ENCODE measurements around the gene GALNT12.
A peak's percentile ranks its signal among the peaks of the same experiment; 100 is the strongest.

The GALNT12 gene

GRCh38 chr9:98795295-98795955 lies 12.0 kb upstream of the GALNT12 start:
- H3K36me3 ChIP-seq (ENCODE audit: control insufficient read depth, insufficient read depth, low read length) = 0 out of 2 replicates have a peak, but pooled peaks cover under 1% of the 10 kb centered on the region
- H3K9me3 ChIP-seq (ENCODE audit: control insufficient read depth, insufficient read depth, low read length) = 0 out of 2 replicates have a peak, but pooled peaks cover 4% of the 10 kb centered on the region
- H3K4me1 ChIP-seq (ENCODE audit: control insufficient read depth, insufficient read depth, low read length) = peaks cover 33% of the 10 kb centered on the region
- no peak overlapping the region for H3K27ac ChIP-seq (ENCODE audit: low read depth, low read length)
- H3K27me3 ChIP-seq (ENCODE audit: control insufficient read depth, insufficient read depth, low read length) = peaks cover 4% of the 10 kb centered on the region; the same call in 1 of the 2 replicates
- H3K9ac ChIP-seq (ENCODE audit: low read depth, low read length) = no peak overlapping the region; the same call in 1 of the 2 replicates
- peak overlapping the region; percentile 78 for H3K4me3 ChIP-seq (ENCODE audit: low read depth, low read length)

GRCh38 chr9:98795970-98796363 lies 11.5 kb upstream of the GALNT12 start:
- Histone ChIP-seq H3K9me3 (ENCODE audit: control insufficient read depth, insufficient read depth, low read length) (0 out of 2 replicates have a peak, but pooled peaks cover 4% of the 10 kb centered on the region), H3K27ac (ENCODE audit: low read depth, low read length) (no peak overlapping the region), H3K4me1 (ENCODE audit: control insufficient read depth, insufficient read depth, low read length) (peaks cover 32% of the 10 kb centered on the region), H3K36me3 (ENCODE audit: control insufficient read depth, insufficient read depth, low read length) (no peaks in the 10 kb centered on the region), H3K27me3 (ENCODE audit: control insufficient read depth, insufficient read depth, low read length) (peaks cover 4% of the 10 kb centered on the region; the same call in 1 of the 2 replicates), H3K4me3 (ENCODE audit: low read depth, low read length) (peak overlapping the region; percentile 78), H3K9ac (ENCODE audit: low read depth, low read length) (no peak overlapping the region; the same call in 1 of the 2 replicates)

GRCh38 chr9:98796364-98797101 lies 10.9 kb upstream of the GALNT12 start, which contains the start of gene ANKS6:
Gene ANKS6, minus strand, starts transcription at chr9:98796555. Its CDS starts 64 bp downstream, at chr9:98796491.
- peak within 1 kb of the TSS; percentile 78 for H3K4me3 ChIP-seq (ENCODE audit: low read depth, low read length)
- H3K9me3 ChIP-seq (ENCODE audit: control insufficient read depth, insufficient read depth, low read length) = 0 out of 2 replicates have a peak, but pooled peaks cover 4% of the 10 kb centered on the region
- peaks cover 28% of the 10 kb centered on the region for H3K4me1 ChIP-seq (ENCODE audit: control insufficient read depth, insufficient read depth, low read length)
- peak within 1 kb of the TSS; percentile 71 for H3K9ac ChIP-seq (ENCODE audit: low read depth, low read length)
- H3K36me3 ChIP-seq (ENCODE audit: control insufficient read depth, insufficient read depth, low read length) = no peaks in the 10 kb centered on the region
- no peak within 1 kb of the TSS for H3K27ac ChIP-seq (ENCODE audit: low read depth, low read length)
- H3K27me3 ChIP-seq (ENCODE audit: control insufficient read depth, insufficient read depth, low read length) = peaks cover 4% of the 10 kb centered on the region; the same call in 1 of the 2 replicates

- H3K36me3 ChIP-seq (ENCODE audit: control insufficient read depth, insufficient read depth, low read length) = no peaks in the 10 kb centered on the region
- peaks cover 26% of the 10 kb centered on the region for H3K4me1 ChIP-seq (ENCODE audit: control insufficient read depth, insufficient read depth, low read length)
Observed at GRCh38 chr9:98797491-98797890, 10.0 kb upstream of the GALNT12 start.

GRCh38 chr9:98798254-98798653 lies 9.2 kb upstream of the GALNT12 start:
- peaks cover 26% of the 10 kb centered on the region for H3K4me1 ChIP-seq (ENCODE audit: control insufficient read depth, insufficient read depth, low read length)
- 0 out of 2 replicates have a peak, but pooled peaks cover 4% of the 10 kb centered on the region for H3K9me3 ChIP-seq (ENCODE audit: control insufficient read depth, insufficient read depth, low read length)
- no peaks in the 10 kb centered on the region for H3K36me3 ChIP-seq (ENCODE audit: control insufficient read depth, insufficient read depth, low read length)
- peaks cover 4% of the 10 kb centered on the region; the same call in 1 of the 2 replicates for H3K27me3 ChIP-seq (ENCODE audit: control insufficient read depth, insufficient read depth, low read length)
- H3K27ac ChIP-seq (ENCODE audit: low read depth, low read length) = no peak overlapping the region
- H3K4me3 ChIP-seq (ENCODE audit: low read depth, low read length) = no peak overlapping the region
- no peak overlapping the region for H3K9ac ChIP-seq (ENCODE audit: low read depth, low read length)

More at GRCh38 chr9:98797491-98797890, 10.0 kb upstream of the GALNT12 start:
- Histone ChIP-seq H3K9ac (ENCODE audit: low read depth, low read length) (no peak overlapping the region), H3K4me3 (ENCODE audit: low read depth, low read length) (no peak overlapping the region), H3K27me3 (ENCODE audit: control insufficient read depth, insufficient read depth, low read length) (peaks cover 4% of the 10 kb centered on the region; the same call in 1 of the 2 replicates), H3K9me3 (ENCODE audit: control insufficient read depth, insufficient read depth, low read length) (0 out of 2 replicates have a peak, but pooled peaks cover 4% of the 10 kb centered on the region), H3K27ac (ENCODE audit: low read depth, low read length) (no peak overlapping the region)

- Histone ChIP-seq H3K9ac (ENCODE audit: low read depth, low read length) (no peak overlapping the region), H3K36me3 (ENCODE audit: control insufficient read depth, insufficient read depth, low read length) (no peaks in the 10 kb centered on the region), H3K4me3 (ENCODE audit: low read depth, low read length) (no peak overlapping the region), H3K27me3 (ENCODE audit: control insufficient read depth, insufficient read depth, low read length) (peaks cover 4% of the 10 kb centered on the region; the same call in 1 of the 2 replicates), H3K9me3 (ENCODE audit: control insufficient read depth, insufficient read depth, low read length) (0 out of 2 replicates have a peak, but pooled peaks cover 4% of the 10 kb centered on the region), H3K4me1 (ENCODE audit: control insufficient read depth, insufficient read depth, low read length) (peaks cover 27% of the 10 kb centered on the region), H3K27ac (ENCODE audit: low read depth, low read length) (no peak overlapping the region)
Observed at GRCh38 chr9:98801561-98801960, 5.9 kb upstream of the GALNT12 start.

GRCh38 chr9:98801969-98802371 lies 5.5 kb upstream of the GALNT12 start:
- Histone ChIP-seq H3K36me3 (ENCODE audit: control insufficient read depth, insufficient read depth, low read length) (no peaks in the 10 kb centered on the region), H3K27ac (ENCODE audit: low read depth, low read length) (no peak overlapping the region), H3K4me3 (ENCODE audit: low read depth, low read length) (no peak overlapping the region), H3K9me3 (ENCODE audit: control insufficient read depth, insufficient read depth, low read length) (0 out of 2 replicates have a peak, but pooled peaks cover 4% of the 10 kb centered on the region), H3K4me1 (ENCODE audit: control insufficient read depth, insufficient read depth, low read length) (peaks cover 23% of the 10 kb centered on the region), H3K27me3 (ENCODE audit: control insufficient read depth, insufficient read depth, low read length) (peaks cover 3% of the 10 kb centered on the region; the same call in 1 of the 2 replicates), H3K9ac (ENCODE audit: low read depth, low read length) (no peak overlapping the region)

GRCh38 chr9:98804083-98804482 lies 3.4 kb upstream of the GALNT12 start:
- Histone ChIP-seq H3K9ac (ENCODE audit: low read depth, low read length) (no peak overlapping the region), H3K36me3 (ENCODE audit: control insufficient read depth, insufficient read depth, low read length) (no peaks in the 10 kb centered on the region), H3K27ac (ENCODE audit: low read depth, low read length) (no peak overlapping the region), H3K4me3 (ENCODE audit: low read depth, low read length) (no peak overlapping the region), H3K9me3 (ENCODE audit: control insufficient read depth, insufficient read depth, low read length) (no peaks in the 10 kb centered on the region), H3K27me3 (ENCODE audit: control insufficient read depth, insufficient read depth, low read length) (peaks cover 7% of the 10 kb centered on the region), H3K4me1 (ENCODE audit: control insufficient read depth, insufficient read depth, low read length) (peaks cover 32% of the 10 kb centered on the region)

- H3K27me3 ChIP-seq (ENCODE audit: control insufficient read depth, insufficient read depth, low read length) = peaks cover 7% of the 10 kb centered on the region
- no peak overlapping the region for H3K4me3 ChIP-seq (ENCODE audit: low read depth, low read length)
- no peaks in the 10 kb centered on the region for H3K9me3 ChIP-seq (ENCODE audit: control insufficient read depth, insufficient read depth, low read length)
- no peak overlapping the region for H3K9ac ChIP-seq (ENCODE audit: low read depth, low read length)
- H3K36me3 ChIP-seq (ENCODE audit: control insufficient read depth, insufficient read depth, low read length) = no peaks in the 10 kb centered on the region
- no peak overlapping the region for H3K27ac ChIP-seq (ENCODE audit: low read depth, low read length)
- H3K4me1 ChIP-seq (ENCODE audit: control insufficient read depth, insufficient read depth, low read length) = peaks cover 28% of the 10 kb centered on the region
Observed at GRCh38 chr9:98805506-98806272, 1.8 kb upstream of the GALNT12 start.

GRCh38 chr9:98806394-98807035 lies 955 bp upstream of the GALNT12 start:
- Histone ChIP-seq H3K27ac (ENCODE audit: low read depth, low read length) (no peak overlapping the region), H3K27me3 (ENCODE audit: control insufficient read depth, insufficient read depth, low read length) (peaks cover 7% of the 10 kb centered on the region), H3K4me1 (ENCODE audit: control insufficient read depth, insufficient read depth, low read length) (peaks cover 28% of the 10 kb centered on the region), H3K4me3 (ENCODE audit: low read depth, low read length) (no peak overlapping the region), H3K9me3 (ENCODE audit: control insufficient read depth, insufficient read depth, low read length) (no peaks in the 10 kb centered on the region), H3K9ac (ENCODE audit: low read depth, low read length) (no peak overlapping the region), H3K36me3 (ENCODE audit: control insufficient read depth, insufficient read depth, low read length) (no peaks in the 10 kb centered on the region)

Measured in HUES48 (cell line).